ENCODE results near the gene IL17A.

IL17A gene

GRCh38 chr6:52152711-52153160, 33.4 kb upstream of the IL17A start:
- Histone ChIP-seq H3K18ac (ENCODE audit: low read depth in 1 of 2, low read length in 2 of 2) (no peak overlapping the region), H3K23ac (ENCODE audit: low read length in 2 of 2) (no peak overlapping the region), H3K79me1 (replicated peaks; ENCODE audit: low read length, poor library complexity, severe bottlenecking) (no peaks in the 10 kb centered on the region), H3K14ac (ENCODE audit: low read length in 2 of 2) (no peak overlapping the region), H2BK5ac (ENCODE audit: low read depth, low read length, poor library complexity, severe bottlenecking) (no peak overlapping the region), H2AK5ac (ENCODE audit: low read length, severe bottlenecking) (no peak overlapping the region), H3K9ac (ENCODE audit: low read length) (no peak overlapping the region), H2AFZ (ENCODE audit: low read depth, low read length) (no peak overlapping the region), H3K36me3 (ENCODE audit: control insufficient read depth in 1 of 2, insufficient read depth in 2 of 2, low read depth in 1 of 2, low read length in 2 of 2) (no peaks in the 10 kb centered on the region), H2BK15ac (ENCODE audit: low read depth, poor library complexity, severe bottlenecking) (no peak overlapping the region), H4K8ac (ENCODE audit: low read length) (no peak overlapping the region), H3K4me1 (ENCODE audit: control insufficient read depth, insufficient read depth, low read depth, low read length) (peaks cover 9% of the 10 kb centered on the region), H3K4me2 (ENCODE audit: low read length, poor library complexity, severe bottlenecking) (no peak overlapping the region), H3K27me3 (ENCODE audit: control insufficient read depth in 1 of 2, insufficient read depth in 1 of 2, low read length in 2 of 2) (peaks cover 0 to 4% of the 10 kb centered on the region in 2 experiments), H3K9me3 (ENCODE audit: control insufficient read depth, low read length) (no peaks in the 10 kb centered on the region), H3K4me3 (ENCODE audit: insufficient read depth in 1 of 2, low read depth in 1 of 2, low read length in 2 of 2) (no peak overlapping the region), H3K27ac (ENCODE audit: low read length, poor library complexity, severe bottlenecking) (no peak overlapping the region), H2BK120ac (ENCODE audit: low read depth, low read length) (no peak overlapping the region), H2BK12ac (ENCODE audit: low read length in 2 of 2) (no peak overlapping the region), H4K91ac (ENCODE audit: low read length) (no peak overlapping the region), H3K4ac (ENCODE audit: low read depth in 1 of 2, low read length in 2 of 2) (no peak overlapping the region)
- DNase-seq: no peak
- WGBS: 80% methylated on average over 7 of the region's 7 CpGs

DNA sequence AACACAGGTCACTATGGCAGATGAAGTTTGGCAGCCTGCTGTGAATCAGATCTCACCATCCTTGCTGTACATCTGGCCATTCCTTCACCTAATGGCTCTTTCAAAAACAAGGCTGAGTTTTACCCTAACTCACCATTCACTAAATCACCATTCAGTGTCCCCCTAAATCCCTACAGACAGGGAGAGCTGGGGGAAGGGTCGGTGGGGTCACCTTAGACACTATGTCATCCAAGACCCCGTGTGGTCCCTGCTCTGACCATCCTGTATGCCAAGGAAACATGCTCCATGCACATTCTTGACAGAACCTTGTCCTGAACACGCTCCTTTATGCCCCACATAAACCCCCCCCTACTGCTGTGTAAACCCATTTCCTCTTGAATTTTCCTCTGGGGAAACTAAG, 31.8 kb upstream of the IL17A start:
- Histone ChIP-seq H3K4me1 (ENCODE audit: control insufficient read depth, insufficient read depth, low read depth, low read length) (peaks cover 9% of the 10 kb centered on the region), H3K14ac (ENCODE audit: low read length in 2 of 2) (no peak overlapping the region), H2AK5ac (ENCODE audit: low read length, severe bottlenecking) (no peak overlapping the region), H3K79me1 (replicated peaks; ENCODE audit: low read length, poor library complexity, severe bottlenecking) (no peaks in the 10 kb centered on the region), H2AFZ (ENCODE audit: low read depth, low read length) (no peak overlapping the region), H4K91ac (ENCODE audit: low read length) (no peak overlapping the region), H2BK5ac (ENCODE audit: low read depth, low read length, poor library complexity, severe bottlenecking) (no peak overlapping the region), H3K18ac (ENCODE audit: low read depth in 1 of 2, low read length in 2 of 2) (no peak overlapping the region), H3K4ac (ENCODE audit: low read depth in 1 of 2, low read length in 2 of 2) (no peak overlapping the region), H4K8ac (ENCODE audit: low read length) (no peak overlapping the region), H3K4me3 (ENCODE audit: insufficient read depth in 1 of 2, low read depth in 1 of 2, low read length in 2 of 2) (no peak overlapping the region), H3K4me2 (ENCODE audit: low read length, poor library complexity, severe bottlenecking) (no peak overlapping the region), H3K27ac (ENCODE audit: low read length, poor library complexity, severe bottlenecking) (no peak overlapping the region), H2BK120ac (ENCODE audit: low read depth, low read length) (no peak overlapping the region), H3K9ac (ENCODE audit: low read length) (no peak overlapping the region), H3K9me3 (ENCODE audit: control insufficient read depth, low read length) (no peaks in the 10 kb centered on the region), H3K27me3 (ENCODE audit: control insufficient read depth in 1 of 2, insufficient read depth in 1 of 2, low read length in 2 of 2) (no peaks in the 10 kb centered on the region), H3K36me3 (ENCODE audit: control insufficient read depth in 1 of 2, insufficient read depth in 2 of 2, low read depth in 1 of 2, low read length in 2 of 2) (no peaks in the 10 kb centered on the region), H3K23ac (ENCODE audit: low read length in 2 of 2) (no peak overlapping the region), H2BK15ac (ENCODE audit: low read depth, poor library complexity, severe bottlenecking) (no peak overlapping the region), H2BK12ac (ENCODE audit: low read length in 2 of 2) (no peak overlapping the region)
- no peak for DNase-seq
- 59% methylated on average over 3 of the region's 3 CpGs for WGBS

DNA sequence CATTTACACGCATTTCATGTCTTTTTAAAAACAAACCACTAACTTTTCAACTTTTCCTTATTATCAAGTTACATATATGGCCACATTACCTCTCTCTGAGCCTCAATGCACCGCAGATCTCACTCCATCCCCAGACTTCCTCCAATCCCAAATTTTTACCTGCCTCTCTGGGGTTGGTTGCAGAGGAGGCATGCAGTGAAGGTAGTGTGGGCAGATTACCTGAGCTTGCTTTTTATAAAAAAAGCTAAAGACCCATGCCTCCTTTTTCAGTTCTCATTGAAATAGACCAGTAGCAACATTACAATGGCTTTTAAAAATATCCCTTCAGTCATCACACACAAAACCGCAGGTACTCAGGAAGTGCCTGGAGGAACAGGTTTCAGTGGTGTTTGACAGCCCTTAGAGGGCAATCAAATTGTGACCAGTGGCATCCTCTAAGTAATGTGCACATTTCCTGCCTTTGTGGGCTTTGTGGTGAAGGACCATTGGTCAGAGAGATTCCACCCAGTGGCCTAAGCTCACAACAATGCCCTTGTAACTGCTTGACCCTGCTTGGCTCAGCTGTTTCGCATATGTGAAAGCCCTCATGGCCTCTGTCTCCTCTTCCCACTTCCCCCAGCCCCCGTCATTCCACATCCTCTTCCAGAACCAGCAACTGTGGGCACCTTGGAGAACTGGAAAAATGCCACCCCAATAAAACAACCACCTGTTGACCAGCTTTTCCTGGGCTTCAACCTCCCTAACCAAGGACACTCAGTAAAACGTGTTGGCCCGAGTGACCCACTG, 30.2 kb upstream of the IL17A start:
- Histone ChIP-seq H3K4me2 (ENCODE audit: low read length, poor library complexity, severe bottlenecking) (no peak overlapping the region), H3K79me1 (replicated peaks; ENCODE audit: low read length, poor library complexity, severe bottlenecking) (no peaks in the 10 kb centered on the region), H3K9ac (ENCODE audit: low read length) (no peak overlapping the region), H4K91ac (ENCODE audit: low read length) (no peak overlapping the region), H3K36me3 (ENCODE audit: control insufficient read depth in 1 of 2, insufficient read depth in 2 of 2, low read depth in 1 of 2, low read length in 2 of 2) (no peaks in the 10 kb centered on the region), H2BK120ac (ENCODE audit: low read depth, low read length) (no peak overlapping the region), H3K4ac (ENCODE audit: low read depth in 1 of 2, low read length in 2 of 2) (no peak overlapping the region), H3K18ac (ENCODE audit: low read depth in 1 of 2, low read length in 2 of 2) (no peak overlapping the region), H2AFZ (ENCODE audit: low read depth, low read length) (no peak overlapping the region), H3K4me1 (ENCODE audit: control insufficient read depth, insufficient read depth, low read depth, low read length) (peaks cover 9% of the 10 kb centered on the region), H4K8ac (ENCODE audit: low read length) (no peak overlapping the region), H2BK5ac (ENCODE audit: low read depth, low read length, poor library complexity, severe bottlenecking) (no peak overlapping the region), H3K27me3 (ENCODE audit: control insufficient read depth in 1 of 2, insufficient read depth in 1 of 2, low read length in 2 of 2) (no peaks in the 10 kb centered on the region), H3K14ac (ENCODE audit: low read length in 2 of 2) (no peak overlapping the region), H2BK15ac (ENCODE audit: low read depth, poor library complexity, severe bottlenecking) (no peak overlapping the region), H3K4me3 (ENCODE audit: insufficient read depth in 1 of 2, low read depth in 1 of 2, low read length in 2 of 2) (no peak overlapping the region), H3K27ac (ENCODE audit: low read length, poor library complexity, severe bottlenecking) (no peak overlapping the region), H3K9me3 (ENCODE audit: control insufficient read depth, low read length) (no peaks in the 10 kb centered on the region), H3K23ac (ENCODE audit: low read length in 2 of 2) (no peak overlapping the region), H2AK5ac (ENCODE audit: low read length, severe bottlenecking) (peak overlapping the region; percentile 15), H2BK12ac (ENCODE audit: low read length in 2 of 2) (no peak overlapping the region)
- 45% methylated on average over 7 of the region's 7 CpGs for WGBS
- DNase-seq: no peak

DNA sequence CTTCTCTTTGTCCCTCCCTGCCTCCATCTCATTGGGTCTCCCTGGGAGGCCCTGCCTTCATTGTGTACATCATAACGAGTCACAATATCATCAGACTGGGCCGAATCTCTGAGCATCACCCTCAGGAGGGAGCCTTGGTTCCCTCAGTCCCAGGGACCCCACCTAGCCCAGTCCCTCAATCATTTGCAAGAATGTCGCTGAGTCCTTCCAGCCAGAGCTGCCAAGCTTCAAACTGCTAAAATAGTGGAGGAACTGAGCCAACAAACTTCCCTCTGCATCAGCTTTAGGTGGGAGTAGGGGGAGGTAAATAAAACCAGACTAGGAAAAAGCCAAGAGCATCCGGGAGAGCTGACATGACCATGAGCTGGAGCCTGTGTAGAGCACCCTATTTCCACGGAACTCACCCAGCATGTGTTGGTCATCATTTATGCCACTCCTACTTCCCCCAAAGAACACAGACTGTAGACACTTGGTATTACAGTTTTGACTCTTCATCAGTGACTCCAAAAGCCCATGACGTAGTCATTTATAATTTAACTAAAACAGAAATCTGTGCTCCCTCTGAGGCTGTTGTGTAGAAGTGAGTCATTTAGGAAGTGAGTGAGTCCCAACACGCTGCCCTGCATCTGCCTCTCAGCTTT, 28.8 kb upstream of the IL17A start:
- no peak for DNase-seq
- Histone ChIP-seq H3K9ac (ENCODE audit: low read length) (peak overlapping the region; percentile 62), H3K36me3 (ENCODE audit: control insufficient read depth in 1 of 2, insufficient read depth in 2 of 2, low read depth in 1 of 2, low read length in 2 of 2) (no peaks in the 10 kb centered on the region), H3K27ac (ENCODE audit: low read length, poor library complexity, severe bottlenecking) (no peak overlapping the region), H3K9me3 (ENCODE audit: control insufficient read depth, low read length) (no peaks in the 10 kb centered on the region), H2BK120ac (ENCODE audit: low read depth, low read length) (no peak overlapping the region), H3K14ac (ENCODE audit: low read length in 2 of 2) (no peak overlapping the region), H3K18ac (ENCODE audit: low read depth in 1 of 2, low read length in 2 of 2) (no peak overlapping the region), H3K79me1 (replicated peaks; ENCODE audit: low read length, poor library complexity, severe bottlenecking) (no peaks in the 10 kb centered on the region), H3K4me1 (ENCODE audit: control insufficient read depth, insufficient read depth, low read depth, low read length) (peaks cover 9% of the 10 kb centered on the region), H2BK5ac (ENCODE audit: low read depth, low read length, poor library complexity, severe bottlenecking) (no peak overlapping the region), H4K91ac (ENCODE audit: low read length) (no peak overlapping the region), H4K8ac (ENCODE audit: low read length) (no peak overlapping the region), H3K27me3 (ENCODE audit: control insufficient read depth in 1 of 2, insufficient read depth in 1 of 2, low read length in 2 of 2) (no peaks in the 10 kb centered on the region), H3K23ac (ENCODE audit: low read length in 2 of 2) (no peak overlapping the region), H3K4me2 (ENCODE audit: low read length, poor library complexity, severe bottlenecking) (no peak overlapping the region), H3K4me3 (ENCODE audit: insufficient read depth in 1 of 2, low read depth in 1 of 2, low read length in 2 of 2) (peak overlapping the region in 1 of 2 experiments; percentile 59), H2BK12ac (ENCODE audit: low read length in 2 of 2) (no peak overlapping the region), H2AFZ (ENCODE audit: low read depth, low read length) (no peak overlapping the region), H2AK5ac (ENCODE audit: low read length, severe bottlenecking) (no peak overlapping the region), H2BK15ac (ENCODE audit: low read depth, poor library complexity, severe bottlenecking) (no peak overlapping the region), H3K4ac (ENCODE audit: low read depth in 1 of 2, low read length in 2 of 2) (no peak overlapping the region)
- 79% methylated on average over 5 of the region's 7 CpGs for WGBS

Data from mesenchymal stem cell (in vitro differentiated cells and primary cell).